Activated T-cell treated with anti-CD3 and anti-CD28 coated beads, Interleukin-2, amount 50 U/mL, for 48 hours (primary cell): ENCODE results near the gene ARHGEF40.

Experiments used
- DNase-seq, 2 experiments: peaks; one replicate each; pipeline ENCODE4 v3.0.0-alpha.2; 2020

ARHGEF40 gene

GRCh38 chr14:21060614-21061346 lies 9.3 kb upstream of the ARHGEF40 start:
- DNase-seq: no peak

DNA sequence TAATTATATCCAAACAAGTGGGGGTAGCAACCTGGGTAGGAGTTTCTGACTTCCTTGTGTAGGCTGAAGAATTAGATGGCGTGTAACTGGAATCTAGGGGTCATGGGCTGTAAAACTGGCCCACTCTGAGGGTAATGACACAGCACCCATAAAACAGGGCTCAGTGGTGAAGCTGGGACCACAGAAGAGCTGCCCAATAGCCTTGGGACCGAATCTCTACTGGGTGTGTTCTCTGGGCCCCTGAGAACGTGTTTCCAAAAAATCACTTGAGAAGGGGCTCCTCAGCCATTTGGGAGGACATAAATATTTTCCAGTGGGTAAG lies 8.8 kb upstream of the ARHGEF40 start:
- DNase-seq: no peak

GRCh38 chr14:21063479-21063878 lies 6.6 kb upstream of the ARHGEF40 start:
- DNase-seq: no peak

GRCh38 chr14:21066882-21067502 lies 3.1 kb upstream of the ARHGEF40 start:
- no peak for DNase-seq

GRCh38 chr14:21068521-21069387 lies 1.4 kb upstream of the ARHGEF40 start:
- DNase-seq: peak; percentile 54 to 63

GRCh38 chr14:21069388-21070082 lies 569 bp upstream of the ARHGEF40 start:
- DNase-seq: peak in 1 of 2 experiments; percentile 30

DNA sequence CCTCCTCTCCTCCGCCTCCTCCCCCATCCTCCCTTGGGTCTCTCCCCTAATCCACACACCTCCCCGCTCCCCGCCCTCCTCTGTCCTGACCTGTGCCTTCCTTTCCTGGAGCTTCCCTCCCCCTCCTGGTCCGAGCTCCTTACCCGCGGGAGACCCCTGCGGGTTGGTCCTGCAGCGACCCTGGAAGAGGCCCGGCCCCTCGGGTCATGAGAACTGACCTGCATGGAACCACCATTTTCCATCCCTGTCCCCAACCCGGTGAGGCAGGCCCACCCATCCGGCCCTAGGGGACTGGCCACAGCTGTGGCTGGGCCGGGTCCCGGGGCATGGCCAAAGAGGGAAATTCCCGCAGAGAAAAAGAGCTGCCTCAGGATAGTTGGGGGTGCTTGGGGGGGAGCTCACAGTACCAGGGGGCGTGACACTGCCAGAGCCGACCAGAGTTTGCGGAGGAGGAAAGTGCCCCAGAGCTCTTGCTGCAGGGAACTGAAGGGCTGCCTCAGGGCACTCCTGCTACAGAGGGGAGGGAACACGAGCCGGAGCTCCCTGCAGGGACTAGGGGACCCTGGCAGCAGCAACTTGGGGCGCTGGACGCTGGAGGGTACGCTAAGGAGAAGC lies 613 bp downstream of the ARHGEF40 start:
- peak; percentile 32 to 43 for DNase-seq

DNA sequence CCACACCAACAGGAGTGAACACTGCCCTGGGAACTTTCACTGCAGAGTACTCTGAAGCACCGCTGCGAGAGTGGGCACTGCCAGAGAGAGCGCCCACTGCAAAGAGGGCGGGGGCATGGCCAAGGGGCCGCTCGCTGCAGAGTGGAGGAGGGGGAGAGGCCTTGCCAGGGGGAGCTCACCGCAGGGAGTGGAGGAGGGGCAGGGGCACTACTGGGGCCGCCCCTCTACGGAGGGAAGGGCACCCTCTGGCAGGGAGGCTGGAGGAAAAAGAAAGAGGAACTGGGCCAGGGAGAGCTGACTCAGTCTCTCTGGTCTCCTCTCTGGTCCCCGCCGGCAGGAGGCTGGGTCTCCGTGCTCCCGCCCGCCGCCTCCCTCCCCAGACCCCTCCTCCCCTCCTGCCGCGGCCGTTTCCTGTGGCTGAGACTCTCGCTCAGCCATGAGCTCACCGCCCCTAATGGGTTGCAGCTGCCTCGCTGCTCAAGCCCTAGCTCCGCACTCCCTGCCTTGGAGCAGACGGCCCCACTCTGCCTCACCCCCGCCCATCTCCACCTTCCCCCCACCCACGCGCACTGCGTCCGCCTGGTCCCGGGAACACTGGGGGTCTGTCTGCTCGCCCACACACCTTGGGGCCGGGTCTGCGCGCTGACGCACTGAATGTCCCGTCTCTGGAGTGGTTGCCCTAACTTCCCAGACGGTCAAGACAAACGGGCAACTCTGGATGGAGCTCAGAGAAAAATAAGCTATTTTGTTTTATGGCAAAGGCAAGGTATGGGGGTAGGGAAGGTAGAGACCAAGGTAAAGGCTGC lies 1.3 kb downstream of the ARHGEF40 start:
- DNase-seq: peak; percentile 52 to 64

DNA sequence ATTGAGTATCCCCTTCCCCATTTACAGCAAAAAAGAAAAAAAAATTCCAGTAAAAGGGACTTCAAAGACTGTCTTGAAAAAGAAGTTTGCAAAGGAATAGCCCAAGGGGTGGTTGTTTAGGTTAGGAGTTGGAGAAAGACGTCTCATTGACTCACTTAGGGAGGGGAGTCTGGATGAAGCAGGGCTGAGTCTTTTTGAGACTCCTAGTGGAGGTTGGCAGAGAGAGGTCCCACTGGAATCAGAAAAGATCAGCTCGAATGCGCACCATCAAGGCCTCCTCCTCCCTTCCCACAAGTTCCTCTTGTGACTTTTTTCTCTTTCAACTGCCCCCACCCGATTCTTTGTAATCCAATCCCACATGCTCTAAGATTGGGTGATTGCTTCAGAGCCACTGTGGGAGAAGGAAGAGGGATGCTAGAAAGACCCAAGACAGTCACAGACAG lies 1.9 kb downstream of the ARHGEF40 start:
- no peak for DNase-seq

DNA sequence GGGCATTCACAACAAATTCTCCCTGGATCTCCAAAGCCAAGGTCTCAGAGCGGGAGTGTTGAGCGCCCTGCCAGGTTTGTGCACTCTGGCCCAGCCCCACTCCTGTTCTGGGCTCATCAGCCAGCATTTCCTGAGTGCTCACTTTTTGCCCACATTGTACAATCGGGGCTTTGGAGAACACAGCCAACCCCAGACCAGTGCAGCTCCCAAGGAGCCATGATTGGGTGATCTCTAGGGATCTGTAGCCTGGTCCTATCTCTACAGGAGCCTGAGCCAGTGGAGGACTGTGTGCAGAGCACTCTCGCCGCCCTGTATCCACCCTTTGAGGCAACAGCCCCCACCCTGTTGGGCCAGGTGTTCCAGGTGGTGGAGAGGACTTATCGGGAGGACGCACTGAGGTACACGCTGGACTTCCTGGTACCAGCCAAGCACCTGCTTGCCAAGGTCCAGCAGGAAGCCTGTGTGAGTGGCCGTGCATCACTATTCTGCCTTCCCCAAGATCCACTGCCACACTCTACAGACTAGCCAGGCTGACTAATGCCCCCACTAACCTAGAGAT lies 2.8 kb downstream of the ARHGEF40 start:
- no peak for DNase-seq

DNA sequence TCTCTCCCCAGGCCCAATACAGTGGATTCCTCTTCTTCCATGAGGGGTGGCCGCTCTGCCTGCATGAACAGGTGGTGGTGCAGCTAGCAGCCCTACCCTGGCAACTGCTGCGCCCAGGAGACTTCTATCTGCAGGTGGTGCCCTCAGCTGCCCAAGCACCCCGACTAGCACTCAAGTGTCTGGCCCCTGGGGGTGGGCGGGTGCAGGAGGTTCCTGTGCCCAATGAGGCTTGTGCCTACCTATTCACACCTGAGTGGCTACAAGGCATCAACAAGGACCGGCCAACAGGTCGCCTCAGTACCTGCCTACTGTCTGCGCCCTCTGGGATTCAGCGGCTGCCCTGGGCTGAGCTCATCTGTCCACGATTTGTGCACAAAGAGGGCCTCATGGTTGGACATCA lies 3.8 kb downstream of the ARHGEF40 start:
- no peak for DNase-seq

DNA sequence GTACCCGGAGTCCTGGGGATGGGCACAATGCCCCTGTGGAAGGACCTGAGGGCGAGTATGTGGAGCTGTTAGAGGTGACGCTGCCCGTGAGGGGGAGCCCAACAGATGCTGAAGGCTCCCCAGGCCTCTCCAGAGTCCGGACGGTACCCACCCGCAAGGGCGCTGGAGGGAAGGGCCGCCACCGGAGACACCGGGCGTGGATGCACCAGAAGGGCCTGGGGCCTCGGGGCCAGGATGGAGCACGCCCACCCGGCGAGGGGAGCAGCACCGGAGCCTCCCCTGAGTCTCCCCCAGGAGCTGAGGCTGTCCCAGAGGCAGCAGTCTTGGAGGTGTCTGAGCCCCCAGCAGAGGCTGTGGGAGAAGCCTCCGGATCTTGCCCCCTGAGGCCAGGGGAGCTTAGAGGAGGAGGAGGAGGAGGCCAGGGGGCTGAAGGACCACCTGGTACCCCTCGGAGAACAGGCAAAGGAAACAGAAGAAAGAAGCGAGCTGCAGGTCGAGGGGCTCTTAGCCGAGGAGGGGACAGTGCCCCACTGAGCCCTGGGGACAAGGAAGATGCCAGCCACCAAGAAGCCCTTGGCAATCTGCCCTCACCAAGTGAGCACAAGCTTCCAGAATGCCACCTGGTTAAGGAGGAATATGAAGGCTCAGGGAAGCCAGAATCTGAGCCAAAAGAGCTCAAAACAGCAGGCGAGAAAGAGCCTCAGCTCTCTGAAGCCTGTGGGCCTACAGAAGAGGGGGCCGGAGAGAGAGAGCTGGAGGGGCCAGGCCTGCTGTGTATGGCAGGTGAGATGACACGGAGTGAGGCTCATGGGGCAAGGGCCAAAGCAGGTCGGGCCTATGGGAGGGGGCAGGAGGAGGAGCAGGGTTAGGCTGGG lies 4.5 kb downstream of the ARHGEF40 start:
- DNase-seq: no peak

DNA sequence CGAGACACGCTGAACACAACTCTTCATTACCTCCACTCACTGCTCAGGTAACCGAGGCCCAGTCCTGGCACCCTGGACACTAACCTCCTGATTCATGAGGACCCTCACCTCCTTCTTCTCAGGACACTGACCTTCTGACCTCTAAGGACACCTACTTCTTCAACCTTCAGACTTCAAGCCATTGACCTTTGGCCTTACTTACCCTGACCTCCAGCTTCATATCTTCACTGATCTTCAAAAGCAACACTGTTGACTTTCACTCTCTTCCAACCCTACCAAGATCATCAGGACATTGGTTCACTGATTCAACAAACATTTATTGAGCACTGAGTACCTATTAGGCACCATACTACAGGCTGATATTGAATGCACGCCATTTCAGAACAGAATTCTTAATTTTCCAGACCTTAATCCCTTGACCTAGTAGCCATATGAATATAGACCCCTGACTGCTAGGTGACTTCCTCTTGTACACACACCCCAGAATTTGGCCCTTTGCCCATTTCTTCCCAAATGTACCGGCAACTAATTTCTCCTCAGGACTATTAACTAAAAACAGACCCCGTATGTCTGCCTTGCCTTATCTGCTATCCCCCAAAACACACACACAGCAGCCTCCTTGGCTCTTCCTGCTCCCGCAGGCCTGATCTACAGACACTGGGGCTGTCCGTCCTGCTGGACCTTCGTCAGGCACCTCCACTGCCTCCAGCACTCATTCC lies 5.8 kb downstream of the ARHGEF40 start:
- no peak for DNase-seq

- no peak for DNase-seq
These were observed 7.6 kb downstream of the ARHGEF40 start for GRCh38 chr14:21077672-21078071.

DNA sequence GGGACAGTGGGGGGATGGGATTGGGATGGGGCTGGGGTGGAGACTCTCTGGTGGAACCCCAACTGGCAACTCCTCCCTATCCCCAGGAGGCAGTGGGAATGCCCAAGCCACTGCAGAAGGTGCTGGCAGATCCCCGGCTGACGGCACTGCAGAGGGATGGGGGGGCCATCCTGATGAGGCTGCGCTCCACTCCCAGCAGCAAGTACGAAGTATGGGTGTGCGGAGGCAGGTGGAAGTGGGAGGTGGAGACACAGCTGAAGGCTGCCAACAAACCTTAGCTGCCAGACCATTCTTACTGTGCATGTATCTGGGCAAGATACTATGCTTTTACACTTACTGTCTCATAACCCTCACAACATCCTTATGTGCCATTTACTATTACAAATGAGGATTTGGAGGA lies 8.2 kb downstream of the ARHGEF40 start:
- DNase-seq: no peak

DNA sequence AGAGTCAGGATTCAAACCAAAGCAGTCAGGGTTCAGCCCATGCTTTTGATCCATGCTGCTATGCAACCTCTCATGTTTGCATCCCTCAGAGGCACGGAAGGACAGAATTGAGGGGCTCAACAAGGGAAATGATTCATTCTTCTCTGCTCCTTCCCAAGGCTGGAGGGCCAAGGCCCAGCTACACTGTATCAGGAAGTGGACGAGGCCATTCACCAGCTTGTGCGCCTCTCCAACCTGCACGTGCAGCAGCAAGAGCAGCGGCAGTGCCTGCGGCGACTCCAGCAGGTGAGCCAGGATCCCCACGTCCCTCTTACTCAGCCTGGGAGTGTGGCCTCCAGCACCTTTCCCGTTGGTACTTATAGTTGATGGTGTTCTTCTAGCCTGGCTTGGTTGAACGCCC lies 8.6 kb downstream of the ARHGEF40 start:
- DNase-seq: no peak

GRCh38 chr14:21081521-21082142 lies 11.5 kb downstream of the ARHGEF40 start:
- no peak for DNase-seq

GRCh38 chr14:21083565-21084325 lies 13.6 kb downstream of the ARHGEF40 start:
- no peak for DNase-seq

DNA sequence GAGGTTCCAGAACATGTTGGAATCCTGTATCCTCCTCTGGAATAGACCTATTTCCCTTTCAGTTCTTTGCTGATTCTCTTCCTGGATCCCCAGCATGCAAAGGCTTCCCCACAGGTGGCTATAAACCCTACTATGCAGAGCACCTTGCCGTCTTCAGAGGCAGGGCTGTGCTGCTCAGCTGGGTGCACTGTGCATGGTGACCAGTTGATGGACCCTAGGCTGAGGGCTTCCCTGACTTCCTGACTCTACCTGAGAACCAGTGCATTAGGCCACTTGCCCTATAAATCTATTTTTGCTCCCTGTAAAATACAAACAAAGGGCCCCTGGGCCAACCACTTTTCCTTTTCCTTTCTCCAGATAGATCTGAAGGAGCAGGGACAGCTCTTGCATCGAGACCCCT lies 14.3 kb downstream of the ARHGEF40 start:
- DNase-seq: no peak
